HCT116 (cell line): ENCODE data around the gene DEPDC4.
"Not testable (repeated sequence)": the region's sequence is repeated elsewhere in the genome, so short reads cannot be mapped to it uniquely, and the experiment has no call there.

Source experiments
- CEBPB ChIP-seq: IDR thresholded peaks from 2 replicates; pipeline ENCODE4 v1.6.1; 2012; ENCODE audit warnings: low read depth
- CTCF ChIP-seq, 3 experiments: fragments of 200-600 bp in 1 of 3; sonication (generic) in 1 of 3; IDR thresholded peaks in 2 of 3; conservative IDR thresholded peaks in 1 of 3; 2 replicates each; pipeline ENCODE4 v1.5.1; 2012 to 2017; ENCODE audit warnings: low read depth in 2 of 3, low read length in 2 of 3, antibody characterized with exemption in 1 of 3, borderline replicate concordance in 1 of 3, control low read depth in 1 of 3, mild to moderate bottlenecking in 1 of 3, mixed read lengths in 1 of 3, mixed run types in 1 of 3, moderate library complexity in 1 of 3; ENCODE audit not compliant: insufficient read depth in 1 of 3
- JUND ChIP-seq: IDR thresholded peaks from 2 replicates; pipeline ENCODE4 v1.6.1; 2012
- MAX ChIP-seq: IDR thresholded peaks from 2 replicates; pipeline ENCODE4 v1.6.1; 2012
- POLR2AphosphoS5 ChIP-seq: IDR thresholded peaks from 2 replicates; pipeline ENCODE4 v1.6.1; 2011; ENCODE audit warnings: mild to moderate bottlenecking, low read depth, low read length, moderate library complexity
- ZBTB33 ChIP-seq: IDR thresholded peaks from 2 replicates; pipeline ENCODE4 v1.6.1; 2011; ENCODE audit warnings: mild to moderate bottlenecking, low read length, moderate library complexity; ENCODE audit not compliant: insufficient replicate concordance; ENCODE audit errors: extremely low read depth

GRCh38 chr12:100304334-100304733 lies 37.5 kb upstream of the DEPDC4 start:
- not testable (repeated sequence) for TF ChIP-seq ZBTB33; MAX; JUND; CTCF (IDR thresholded peaks at IDR 0.05 in 2 of 3, conservative IDR thresholded peaks at IDR 0.05 in 1 of 3; ENCODE audit: borderline replicate concordance in 1 of 3, insufficient read depth in 1 of 3, low read depth in 2 of 3, low read length in 2 of 3); POLR2AphosphoS5; CEBPB
